ENCODE measurements around the gene ZNF37A. TPM values are rescaled to one million over a fixed set of nuclear protein-coding genes. Genes with fewer than 3 reads are reported as not detected.

The ZNF37A gene
- total RNA-seq, 2 donors from 2014 or later = 8.3 to 9.1 TPM

DNA sequence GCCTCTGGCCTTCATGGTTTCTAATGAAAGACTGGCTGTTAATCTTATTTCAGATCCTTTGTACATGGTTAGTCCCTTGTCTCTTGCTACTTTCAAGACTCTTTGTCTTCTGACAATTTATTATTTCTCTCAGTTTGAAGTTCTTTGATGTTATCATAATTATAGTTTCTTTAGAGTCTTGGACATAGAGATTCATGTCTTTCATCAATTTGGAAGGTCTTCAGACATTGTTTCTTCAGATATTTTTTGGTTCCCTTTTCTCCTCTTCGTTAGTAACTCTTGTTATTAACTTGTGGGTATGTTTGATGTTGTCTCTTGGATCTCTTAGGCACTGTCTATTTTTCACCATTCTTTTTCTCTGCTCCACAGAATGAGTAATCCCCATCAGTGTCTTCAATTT is 8.7 kb downstream of the ZNF37A start:
- no peak overlapping the region for H3K4me3 ChIP-seq
- TF ChIP-seq, protein P1, sequence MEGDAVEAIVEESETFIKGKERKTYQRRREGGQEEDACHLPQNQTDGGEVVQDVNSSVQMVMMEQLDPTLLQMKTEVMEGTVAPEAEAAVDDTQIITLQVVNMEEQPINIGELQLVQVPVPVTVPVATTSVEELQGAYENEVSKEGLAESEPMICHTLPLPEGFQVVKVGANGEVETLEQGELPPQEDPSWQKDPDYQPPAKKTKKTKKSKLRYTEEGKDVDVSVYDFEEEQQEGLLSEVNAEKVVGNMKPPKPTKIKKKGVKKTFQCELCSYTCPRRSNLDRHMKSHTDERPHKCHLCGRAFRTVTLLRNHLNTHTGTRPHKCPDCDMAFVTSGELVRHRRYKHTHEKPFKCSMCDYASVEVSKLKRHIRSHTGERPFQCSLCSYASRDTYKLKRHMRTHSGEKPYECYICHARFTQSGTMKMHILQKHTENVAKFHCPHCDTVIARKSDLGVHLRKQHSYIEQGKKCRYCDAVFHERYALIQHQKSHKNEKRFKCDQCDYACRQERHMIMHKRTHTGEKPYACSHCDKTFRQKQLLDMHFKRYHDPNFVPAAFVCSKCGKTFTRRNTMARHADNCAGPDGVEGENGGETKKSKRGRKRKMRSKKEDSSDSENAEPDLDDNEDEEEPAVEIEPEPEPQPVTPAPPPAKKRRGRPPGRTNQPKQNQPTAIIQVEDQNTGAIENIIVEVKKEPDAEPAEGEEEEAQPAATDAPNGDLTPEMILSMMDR (IDR thresholded peaks at IDR 0.05) = no peak
- H3K27me3 ChIP-seq = no peaks in the 10 kb centered on the region
- H3K4me1 ChIP-seq = no peaks in the 10 kb centered on the region
- H3K27ac ChIP-seq = no peak overlapping the region
- no peaks in the 10 kb centered on the region for H3K36me3 ChIP-seq
- DNase-seq = no peak
- no peak overlapping the region for H3K9ac ChIP-seq (ENCODE audit: low read depth in 2 of 2, low read length in 2 of 2)
- intact Hi-C loops (cut with DNase I) = no loop called here
- H3K9me3 ChIP-seq = no peaks in the 10 kb centered on the region

DNA sequence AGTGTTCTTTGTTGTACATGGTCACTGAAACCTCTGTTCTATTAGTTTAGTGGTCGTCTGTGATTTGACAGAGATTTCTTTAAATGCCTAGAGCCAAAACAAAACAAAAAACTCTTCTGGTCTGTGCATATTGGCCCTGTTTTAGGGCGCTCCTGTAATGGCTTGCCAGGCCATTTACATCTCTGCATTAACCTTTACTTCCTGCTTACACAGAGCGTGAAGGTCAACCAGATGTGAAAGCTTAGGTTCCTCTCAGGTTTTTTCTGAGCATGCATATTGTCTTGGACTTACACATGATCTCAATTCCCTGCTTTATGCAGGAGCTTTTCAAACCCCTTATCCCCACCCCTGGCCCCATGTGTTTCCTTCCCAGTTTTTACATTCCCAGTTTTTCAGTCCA is 9.6 kb downstream of the ZNF37A start:
- H3K4me1 ChIP-seq = no peaks in the 10 kb centered on the region
- H3K9ac ChIP-seq (ENCODE audit: low read depth in 2 of 2, low read length in 2 of 2) = no peak overlapping the region
- TF ChIP-seq, protein P1 (IDR thresholded peaks at IDR 0.05) = no peak
- H3K9me3 ChIP-seq = no peaks in the 10 kb centered on the region
- intact Hi-C loops (cut with DNase I) = no loop called here
- DNase-seq = no peak
- H3K27me3 ChIP-seq = no peaks in the 10 kb centered on the region
- H3K36me3 ChIP-seq = no peaks in the 10 kb centered on the region
- H3K4me3 ChIP-seq = no peak overlapping the region
- no peak overlapping the region for H3K27ac ChIP-seq

DNA sequence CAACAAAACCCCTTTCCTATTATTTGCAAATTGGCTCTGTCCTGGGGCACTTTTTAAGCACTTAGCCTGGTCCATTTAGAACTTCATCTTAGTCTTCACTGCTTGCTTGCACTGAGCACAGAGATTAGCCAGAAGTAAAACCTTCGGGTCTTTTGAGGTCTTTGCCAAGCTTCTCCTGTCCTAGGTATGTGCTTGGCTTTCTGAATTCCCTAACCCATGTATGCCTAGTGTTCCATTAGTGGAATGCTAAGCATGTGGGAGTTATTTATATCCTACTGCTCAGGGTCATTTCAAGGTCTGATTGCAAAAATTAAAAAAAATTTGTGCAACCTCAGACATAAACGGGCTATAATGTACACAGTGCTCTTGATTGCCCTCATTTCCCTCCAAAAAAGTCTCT is 18.0 kb downstream of the ZNF37A start:
- no peak overlapping the region for H3K9ac ChIP-seq (ENCODE audit: low read depth in 2 of 2, low read length in 2 of 2)
- H3K36me3 ChIP-seq = no peaks in the 10 kb centered on the region
- no peaks in the 10 kb centered on the region for H3K4me1 ChIP-seq
- TF ChIP-seq, protein P1 (IDR thresholded peaks at IDR 0.05) = no peak
- no peaks in the 10 kb centered on the region for H3K27me3 ChIP-seq
- peaks cover 3% of the 10 kb centered on the region for H3K9me3 ChIP-seq
- DNase-seq = no peak
- H3K4me3 ChIP-seq = no peak overlapping the region
- intact Hi-C loops (cut with DNase I) = no loop called here
- no peak overlapping the region for H3K27ac ChIP-seq

DNA sequence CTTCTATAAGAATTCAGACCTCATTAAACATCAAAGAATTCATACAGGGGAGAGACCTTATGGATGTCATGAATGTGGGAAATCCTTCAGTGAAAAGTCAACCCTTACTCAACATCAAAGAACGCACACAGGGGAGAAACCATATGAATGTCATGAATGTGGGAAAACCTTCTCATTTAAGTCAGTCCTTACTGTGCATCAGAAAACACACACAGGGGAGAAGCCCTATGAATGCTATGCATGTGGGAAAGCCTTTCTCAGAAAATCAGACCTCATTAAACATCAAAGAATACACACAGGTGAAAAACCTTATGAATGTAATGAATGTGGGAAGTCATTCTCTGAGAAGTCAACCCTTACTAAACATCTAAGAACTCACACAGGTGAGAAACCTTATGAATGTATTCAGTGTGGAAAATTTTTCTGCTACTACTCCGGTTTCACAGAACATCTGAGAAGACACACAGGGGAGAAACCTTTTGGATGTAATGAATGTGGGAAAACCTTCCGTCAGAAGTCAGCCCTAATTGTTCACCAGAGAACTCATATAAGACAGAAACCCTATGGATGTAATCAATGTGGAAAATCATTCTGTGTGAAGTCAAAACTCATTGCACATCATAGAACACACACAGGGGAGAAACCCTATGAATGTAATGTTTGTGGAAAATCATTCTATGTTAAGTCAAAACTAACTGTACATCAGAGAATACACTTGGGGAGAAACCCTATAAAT is 24.1 kb downstream of the ZNF37A start:
- H3K9me3 ChIP-seq = peaks cover 3% of the 10 kb centered on the region
- H3K4me3 ChIP-seq = no peak overlapping the region
- H3K27ac ChIP-seq = no peak overlapping the region
- TF ChIP-seq, protein P1 (IDR thresholded peaks at IDR 0.05) = no peak
- no peaks in the 10 kb centered on the region for H3K27me3 ChIP-seq
- H3K36me3 ChIP-seq = no peaks in the 10 kb centered on the region
- no peak overlapping the region for H3K9ac ChIP-seq (ENCODE audit: low read depth in 2 of 2, low read length in 2 of 2)
- H3K4me1 ChIP-seq = no peaks in the 10 kb centered on the region
- intact Hi-C loops (cut with DNase I) = no loop called here
- no peak for DNase-seq

DNA sequence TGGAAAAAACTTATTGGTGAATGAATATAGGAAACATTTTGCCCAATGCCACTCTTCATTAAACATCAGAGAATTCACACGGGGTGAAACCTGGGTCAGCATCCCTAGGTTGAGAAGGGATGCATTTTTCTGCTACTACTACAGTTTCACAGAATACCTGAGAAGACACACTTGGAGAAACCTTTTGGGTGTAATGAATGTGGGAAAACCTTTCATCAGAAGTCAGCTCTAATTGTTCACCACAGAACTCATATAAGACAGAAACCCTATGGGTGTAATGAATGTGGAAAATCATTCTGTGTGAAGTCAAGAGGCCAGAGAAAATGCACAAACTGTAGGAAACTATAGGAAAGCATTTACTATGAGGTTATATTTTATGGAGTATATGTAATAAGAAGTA is 24.9 kb downstream of the ZNF37A start:
- no peaks in the 10 kb centered on the region for H3K27me3 ChIP-seq
- no peak overlapping the region for H3K27ac ChIP-seq
- intact Hi-C loops (cut with DNase I) = no loop called here
- H3K4me1 ChIP-seq = no peaks in the 10 kb centered on the region
- no peak overlapping the region for H3K9ac ChIP-seq (ENCODE audit: low read depth in 2 of 2, low read length in 2 of 2)
- no peak for DNase-seq
- H3K4me3 ChIP-seq = no peak overlapping the region
- TF ChIP-seq, protein P1 (IDR thresholded peaks at IDR 0.05) = no peak
- no peaks in the 10 kb centered on the region for H3K36me3 ChIP-seq
- peaks cover 3% of the 10 kb centered on the region for H3K9me3 ChIP-seq

Measured in colonic mucosa (tissue), 4 donors.